GM18907 (cell line): ENCODE results near the gene TMED5.
"Not testable (repeated sequence)": the region's sequence is repeated elsewhere in the genome, so short reads cannot be mapped to it uniquely, and the experiment has no call there.

Experiments
- ATAC-seq: cut with Tn5 transposase; IDR thresholded peaks from one replicate; pipeline ENCODE4 v1.9.1; 2021; ENCODE audit warnings: mild to moderate bottlenecking, moderate library complexity; ENCODE audit not compliant: unreplicated experiment

The TMED5 gene

DNA sequence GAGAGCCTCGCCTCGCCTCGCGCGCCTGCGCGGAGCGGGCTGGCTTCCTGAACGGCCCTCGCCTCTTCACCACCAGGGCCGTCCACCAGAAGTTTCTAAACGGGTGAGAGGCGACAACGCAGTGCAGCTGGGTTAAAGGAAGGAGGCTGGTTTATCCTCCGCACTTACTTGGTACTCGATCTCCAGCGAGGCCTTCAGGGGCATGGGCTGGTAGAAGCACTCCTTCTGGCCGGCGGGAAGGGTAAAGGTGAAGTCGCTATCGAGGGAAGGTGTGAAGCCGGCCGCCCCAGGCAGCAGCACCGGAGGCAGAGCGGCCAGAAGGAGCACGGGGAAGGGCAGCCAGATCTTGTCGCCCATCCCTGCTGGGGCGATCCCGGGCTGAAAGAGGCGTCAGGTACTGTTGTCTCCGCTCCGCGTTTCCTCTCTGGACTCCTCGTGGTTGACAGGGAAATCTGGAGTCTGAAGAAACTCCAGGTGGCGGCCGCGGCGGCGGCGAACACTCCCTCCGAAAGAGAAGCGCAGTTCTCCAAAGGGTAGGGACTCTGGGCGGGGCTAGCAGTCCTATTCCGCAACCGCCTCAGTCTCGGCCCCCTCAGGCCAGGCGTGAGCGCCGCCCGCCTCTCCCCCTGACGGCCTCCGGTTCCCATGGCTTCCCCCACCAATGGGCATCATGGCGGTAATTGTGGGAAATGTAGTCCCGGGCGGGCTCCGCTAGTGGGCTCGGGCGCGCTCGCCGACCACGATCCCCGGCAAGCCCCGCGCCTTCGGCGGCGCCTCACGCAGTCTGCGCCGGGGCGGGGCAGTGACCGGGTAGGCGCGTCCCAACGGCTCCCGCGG lies at the start of gene TMED5:
TMED5 (minus strand) TSS at position 528 of the 837 bp plus-strand sequence; CDS start at position 357, 171 bp downstream.
- peak; percentile 91 for ATAC-seq

DNA sequence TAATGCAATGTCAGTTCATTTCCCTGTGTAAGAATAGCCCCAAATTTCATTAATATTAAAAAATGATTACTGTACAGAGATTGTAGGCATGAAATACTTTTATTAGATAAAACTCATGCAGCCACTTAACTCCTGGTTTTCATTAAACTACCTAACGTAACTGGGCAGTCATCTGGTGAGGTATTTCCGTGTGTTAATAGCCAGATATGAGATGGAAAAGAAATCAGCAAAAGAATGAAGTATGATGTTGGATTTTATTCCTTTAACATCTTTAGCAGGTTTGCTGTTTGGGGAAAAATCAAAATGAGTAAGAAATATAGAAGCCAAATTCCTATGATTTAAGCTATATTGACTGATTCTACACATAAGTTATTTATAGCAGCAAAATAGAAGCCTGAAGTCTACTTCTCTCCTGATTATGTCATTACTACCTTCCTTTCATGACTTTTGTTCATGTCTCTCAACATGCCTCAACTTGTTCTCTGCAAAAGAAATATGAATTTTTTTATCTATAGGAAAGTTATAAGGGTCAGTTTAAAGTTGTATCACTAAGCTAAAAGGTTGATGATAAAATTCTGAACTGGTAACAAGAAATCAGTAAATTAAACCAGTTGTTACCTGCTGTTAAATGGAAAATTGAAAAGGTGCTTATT lies 42.9 kb upstream of the TMED5 start:
- no peak for ATAC-seq

DNA sequence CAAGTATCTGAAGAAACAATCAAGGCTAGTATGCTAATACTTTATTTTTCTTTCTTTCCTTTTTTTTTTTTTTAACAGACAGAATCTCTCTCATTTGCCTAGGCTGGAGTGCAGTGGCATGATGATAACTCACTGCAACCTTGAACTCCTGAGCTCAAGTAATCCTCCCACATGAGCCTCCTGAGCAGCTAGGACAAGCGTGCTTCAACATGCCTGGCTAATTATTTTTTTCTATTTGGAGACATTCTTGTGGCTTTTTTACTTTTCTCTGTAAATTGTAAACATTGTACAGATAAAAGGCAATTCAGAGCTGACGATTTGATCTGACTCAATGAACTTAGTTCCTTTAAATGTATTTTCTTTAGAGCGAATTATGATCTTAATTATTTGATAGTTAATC lies 41.7 kb upstream of the TMED5 start:
- no peak for ATAC-seq

DNA sequence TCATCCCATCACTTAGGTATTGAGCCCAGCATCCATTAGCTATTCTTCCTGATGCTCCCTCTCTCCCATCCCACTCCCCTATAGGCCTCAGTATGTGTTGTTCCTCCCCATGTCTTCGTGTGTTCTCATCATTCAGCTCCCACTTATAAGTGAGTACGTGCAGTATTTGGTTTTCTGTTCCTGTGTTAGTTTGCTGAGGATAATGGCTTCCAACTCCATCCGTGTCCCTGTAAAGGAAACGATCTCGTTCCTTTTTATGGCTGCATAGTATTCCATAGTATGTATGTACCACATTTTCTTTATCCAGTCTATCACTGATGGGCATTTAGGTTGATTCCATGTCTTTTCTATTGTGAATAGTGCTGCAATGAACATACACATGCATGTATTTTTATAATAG lies 40.5 kb upstream of the TMED5 start:
- not testable (repeated sequence) for ATAC-seq

DNA sequence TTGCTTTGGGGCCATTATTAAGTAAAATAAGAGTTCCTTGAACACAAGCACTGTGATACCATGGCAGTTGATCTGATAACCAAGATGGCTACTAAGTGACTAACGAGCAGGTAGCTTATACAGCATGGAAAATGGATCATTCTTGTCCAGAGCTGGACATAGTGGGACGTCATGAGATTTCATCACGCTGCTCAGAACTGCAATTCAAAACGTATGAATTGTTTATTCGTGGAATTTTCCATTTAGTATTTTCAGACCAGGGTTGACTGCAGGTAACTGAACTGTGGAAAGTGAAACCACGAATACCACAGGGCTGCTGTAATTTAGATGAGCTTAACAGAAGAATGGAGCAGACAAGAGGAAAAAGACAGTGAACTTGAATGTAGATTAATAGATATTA lies 39.2 kb upstream of the TMED5 start:
- ATAC-seq = no peak

DNA sequence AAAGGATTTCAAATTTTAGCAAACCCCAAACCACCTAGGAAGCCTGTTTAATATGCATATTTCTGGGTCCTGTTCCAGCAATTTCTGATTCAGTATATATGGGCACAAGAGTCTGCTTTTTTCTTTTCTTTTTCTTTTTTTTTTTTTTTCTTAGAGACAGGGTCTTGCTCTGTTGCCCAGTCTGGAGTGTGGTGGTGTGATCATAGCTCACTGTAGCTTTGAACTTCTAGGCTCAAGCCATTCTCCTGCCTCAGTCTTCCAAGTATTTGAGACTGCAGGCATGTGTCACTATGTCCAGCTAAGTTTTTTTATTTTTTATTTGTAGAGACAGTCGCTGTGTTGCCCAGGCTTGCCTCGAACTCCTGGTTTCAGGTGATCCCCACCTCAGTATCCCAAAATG lies 35.1 kb upstream of the TMED5 start:
- ATAC-seq = no peak

DNA sequence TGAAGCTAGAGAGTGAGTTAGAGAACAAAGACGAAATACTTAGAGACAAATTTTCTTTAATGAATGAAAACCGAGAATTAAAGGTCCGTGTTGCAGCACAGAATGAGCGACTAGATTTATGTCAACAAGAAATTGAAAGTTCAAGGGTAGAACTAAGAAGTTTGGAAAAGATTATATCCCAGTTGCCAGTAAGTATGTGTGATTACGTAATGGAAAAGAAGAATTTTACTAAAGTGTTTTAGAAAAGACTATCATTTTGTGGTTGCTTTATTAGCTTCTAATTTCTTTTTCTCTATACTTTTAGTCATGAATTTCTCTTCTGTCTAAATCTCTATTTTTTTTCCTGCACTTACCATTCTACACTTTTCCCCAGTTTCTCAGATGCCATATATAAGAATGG lies 27.0 kb upstream of the TMED5 start:
- ATAC-seq = no peak

DNA sequence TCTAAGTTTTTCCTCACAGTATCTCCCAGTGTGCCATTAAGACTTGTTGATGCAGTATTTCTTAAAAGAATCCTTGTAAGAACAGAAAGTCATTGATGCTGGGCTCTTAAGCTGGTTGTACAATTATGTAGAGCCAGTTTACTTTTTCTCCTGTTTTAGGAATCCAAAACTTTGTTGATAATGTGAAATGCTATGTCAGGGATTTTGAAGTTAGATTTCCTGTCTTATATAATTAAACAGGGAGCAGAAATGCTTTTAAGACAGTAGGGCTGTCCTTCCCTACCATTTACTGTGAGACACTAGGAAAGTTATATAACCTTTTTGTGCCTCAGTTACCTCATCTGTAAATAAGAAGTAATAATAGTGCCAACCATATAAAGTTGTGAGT lies 26.3 kb upstream of the TMED5 start:
- ATAC-seq = no peak

DNA sequence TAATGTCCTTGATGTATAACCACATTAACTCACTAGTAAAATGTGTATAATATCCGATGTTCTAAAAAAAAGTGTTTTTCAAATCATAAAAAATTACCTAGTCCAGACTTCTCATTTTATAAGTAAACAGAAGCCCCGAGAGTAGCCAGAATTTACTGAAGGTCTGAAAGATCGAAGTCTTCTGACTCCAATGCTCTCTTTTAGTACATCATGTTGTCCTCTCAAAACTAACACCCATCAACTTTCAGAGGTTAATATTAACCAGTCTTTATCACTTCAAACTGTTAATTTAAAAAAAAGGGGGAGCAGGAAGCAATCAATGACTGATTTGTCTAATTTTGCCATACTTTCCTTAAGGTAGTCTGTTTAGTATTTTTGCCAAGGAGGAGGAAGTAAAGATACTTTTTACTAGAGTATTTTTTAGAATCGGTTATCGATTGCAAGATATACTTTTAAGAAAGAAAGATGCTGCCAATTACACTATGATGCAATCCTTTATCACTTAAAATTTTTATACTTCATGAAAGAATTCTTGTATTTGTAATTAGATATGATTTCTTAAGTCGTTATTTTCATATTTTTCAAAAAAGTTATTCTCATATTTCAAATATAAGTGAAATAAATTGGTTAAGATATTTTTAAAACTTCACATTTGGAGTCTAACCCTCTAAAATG lies 25.8 kb upstream of the TMED5 start:
- no peak for ATAC-seq

DNA sequence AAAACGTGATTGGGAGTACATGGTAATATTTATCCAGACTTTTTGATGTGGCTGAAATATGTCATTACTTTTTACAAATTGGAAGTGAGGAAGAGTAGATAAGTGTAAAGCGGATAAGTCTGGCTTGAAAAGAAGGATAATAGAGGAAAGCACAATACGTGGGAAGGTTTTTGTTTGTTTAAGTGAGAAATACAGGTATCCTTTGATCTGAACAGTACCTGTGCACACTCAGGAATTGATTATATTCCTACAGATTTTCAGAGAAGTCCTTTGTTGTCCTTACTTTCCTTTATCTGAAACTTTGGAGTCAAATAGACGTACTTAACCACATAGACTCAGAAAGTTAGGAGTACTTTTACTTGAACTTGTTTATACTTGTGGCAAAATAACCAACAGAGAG lies 20.5 kb upstream of the TMED5 start:
- ATAC-seq = no peak

DNA sequence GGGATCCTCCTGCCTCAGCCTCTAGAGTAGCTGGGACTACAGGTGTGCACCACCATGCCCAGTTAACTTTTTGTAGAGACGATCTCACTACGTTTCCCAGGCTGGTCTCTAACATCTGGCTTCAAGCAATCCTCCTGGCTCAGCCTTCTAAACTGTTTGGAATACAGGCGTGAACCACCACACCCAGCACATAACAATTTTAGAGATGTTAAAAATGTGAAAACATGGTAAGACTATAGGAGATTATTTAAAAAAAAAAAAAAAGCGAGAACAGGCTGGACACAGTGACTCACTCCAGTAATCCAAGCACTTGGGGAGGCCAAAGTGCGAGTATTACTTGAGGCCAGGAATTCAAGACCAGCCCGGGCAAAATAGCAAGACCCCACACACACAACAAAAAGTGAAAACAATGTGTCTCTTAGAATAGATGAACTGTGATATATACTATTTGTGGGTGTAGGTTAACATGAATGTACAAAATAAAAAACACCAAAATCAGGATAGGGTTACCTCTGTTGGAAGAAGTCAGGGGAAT lies 19.9 kb upstream of the TMED5 start:
- ATAC-seq = no peak

DNA sequence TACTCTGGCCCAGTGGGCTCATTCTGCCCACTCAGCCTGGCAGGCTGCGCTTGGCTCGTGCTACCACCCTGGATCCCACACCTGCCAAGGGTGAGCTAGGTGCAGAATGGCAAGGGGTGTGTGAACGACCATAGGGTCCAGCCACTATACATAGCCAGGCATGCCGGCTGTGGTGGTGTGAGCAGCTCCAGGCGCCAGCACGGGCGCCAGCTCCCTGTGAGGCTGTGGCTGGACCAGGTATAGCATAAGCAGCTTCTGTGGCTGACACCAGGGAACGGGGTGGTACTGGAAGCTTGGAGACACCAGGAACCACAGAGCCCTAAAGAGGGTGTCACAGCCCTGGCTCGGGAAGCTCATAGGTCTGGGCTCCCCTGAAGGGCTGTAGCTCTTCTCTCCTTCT lies 18.9 kb upstream of the TMED5 start:
- ATAC-seq = no peak

DNA sequence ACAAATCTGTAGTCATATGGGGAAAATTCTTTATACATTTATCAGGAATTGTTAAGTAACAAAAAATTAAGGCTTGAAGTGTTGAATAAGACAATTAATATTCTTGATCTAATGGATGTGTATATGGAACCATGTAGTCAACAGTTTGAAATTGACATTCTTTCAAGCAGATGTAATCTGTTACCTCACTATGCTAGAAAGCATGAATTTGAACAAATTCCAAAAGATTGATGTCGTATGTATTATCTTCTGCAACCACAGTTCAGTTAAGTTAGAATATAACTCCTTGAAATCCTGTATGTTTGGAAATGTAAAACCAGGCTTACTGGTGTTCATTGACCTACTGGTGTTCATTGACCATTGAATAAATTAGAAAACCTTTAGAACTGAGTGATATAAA lies 16.4 kb upstream of the TMED5 start:
- no peak for ATAC-seq

DNA sequence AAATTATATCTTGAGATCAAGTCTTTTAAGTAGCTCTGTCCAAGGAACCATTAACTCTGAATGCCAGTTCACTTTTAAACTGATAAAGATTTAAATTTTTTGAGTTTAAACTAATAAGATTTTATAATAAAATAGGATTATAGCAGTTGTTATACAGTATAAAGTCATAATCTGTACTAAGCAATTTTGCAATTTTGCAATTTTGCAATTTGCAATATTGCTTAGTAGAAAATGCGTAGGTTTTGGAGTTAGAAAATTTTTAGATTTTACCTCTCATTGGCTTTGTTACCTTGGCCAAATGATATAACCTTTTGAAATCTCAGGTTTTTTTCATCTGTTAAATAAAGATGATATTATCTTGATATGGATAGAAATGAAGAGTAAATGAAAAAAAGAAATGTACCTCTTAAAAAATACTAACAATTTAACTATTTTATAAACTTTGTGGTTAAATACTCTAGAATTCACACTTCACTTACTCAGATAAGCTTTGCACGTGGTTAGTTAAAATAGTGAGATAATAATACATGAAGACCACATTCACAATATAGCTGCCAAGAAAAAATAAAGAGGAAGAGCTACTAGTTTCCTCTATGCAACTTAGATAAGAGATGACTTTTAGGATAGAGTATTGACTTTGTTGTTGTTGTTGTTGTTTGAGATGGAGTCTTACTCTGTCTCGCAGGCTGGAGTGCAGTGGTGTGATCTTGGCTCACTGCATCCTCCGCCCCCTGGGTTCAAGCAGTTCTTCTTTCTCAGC lies 14.2 kb upstream of the TMED5 start:
- no peak for ATAC-seq

DNA sequence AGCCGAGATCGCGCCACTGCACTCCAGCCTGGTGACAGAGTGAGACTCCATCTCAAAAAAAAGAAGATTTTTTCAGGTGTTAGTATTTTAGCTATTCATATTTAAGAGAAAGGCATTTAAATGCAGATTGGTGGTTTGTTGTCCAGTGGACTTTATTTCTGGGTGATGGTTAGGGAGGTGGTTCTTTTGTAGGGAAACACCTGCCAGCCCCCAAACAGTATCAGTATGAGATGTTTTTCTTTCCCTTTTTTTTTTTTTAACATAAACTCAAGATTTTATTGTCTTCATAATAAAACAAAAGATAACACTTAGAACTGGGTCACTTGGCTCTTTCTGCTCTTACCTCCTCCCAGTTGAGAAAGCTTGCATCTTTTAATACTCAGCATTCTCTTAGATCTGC lies 10.2 kb upstream of the TMED5 start:
- no peak for ATAC-seq

DNA sequence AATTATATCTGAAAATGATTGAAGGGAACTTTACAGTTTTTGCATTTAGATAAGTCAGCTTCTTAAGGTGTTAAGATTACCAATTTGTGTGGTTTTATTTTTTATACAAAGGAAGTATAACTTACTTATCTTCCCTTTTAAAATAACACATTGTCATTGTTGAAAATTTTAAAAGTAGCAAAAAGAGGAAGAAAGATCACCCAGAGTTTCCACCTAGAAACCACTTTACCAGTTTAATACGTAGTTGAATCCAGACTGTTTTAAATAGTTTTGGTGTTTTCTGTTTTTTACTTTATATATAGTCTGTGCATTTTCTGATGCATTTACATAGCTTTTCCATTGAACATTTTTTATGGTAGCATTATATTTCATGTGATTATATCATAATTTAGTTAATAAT lies 6.5 kb upstream of the TMED5 start:
- no peak for ATAC-seq

DNA sequence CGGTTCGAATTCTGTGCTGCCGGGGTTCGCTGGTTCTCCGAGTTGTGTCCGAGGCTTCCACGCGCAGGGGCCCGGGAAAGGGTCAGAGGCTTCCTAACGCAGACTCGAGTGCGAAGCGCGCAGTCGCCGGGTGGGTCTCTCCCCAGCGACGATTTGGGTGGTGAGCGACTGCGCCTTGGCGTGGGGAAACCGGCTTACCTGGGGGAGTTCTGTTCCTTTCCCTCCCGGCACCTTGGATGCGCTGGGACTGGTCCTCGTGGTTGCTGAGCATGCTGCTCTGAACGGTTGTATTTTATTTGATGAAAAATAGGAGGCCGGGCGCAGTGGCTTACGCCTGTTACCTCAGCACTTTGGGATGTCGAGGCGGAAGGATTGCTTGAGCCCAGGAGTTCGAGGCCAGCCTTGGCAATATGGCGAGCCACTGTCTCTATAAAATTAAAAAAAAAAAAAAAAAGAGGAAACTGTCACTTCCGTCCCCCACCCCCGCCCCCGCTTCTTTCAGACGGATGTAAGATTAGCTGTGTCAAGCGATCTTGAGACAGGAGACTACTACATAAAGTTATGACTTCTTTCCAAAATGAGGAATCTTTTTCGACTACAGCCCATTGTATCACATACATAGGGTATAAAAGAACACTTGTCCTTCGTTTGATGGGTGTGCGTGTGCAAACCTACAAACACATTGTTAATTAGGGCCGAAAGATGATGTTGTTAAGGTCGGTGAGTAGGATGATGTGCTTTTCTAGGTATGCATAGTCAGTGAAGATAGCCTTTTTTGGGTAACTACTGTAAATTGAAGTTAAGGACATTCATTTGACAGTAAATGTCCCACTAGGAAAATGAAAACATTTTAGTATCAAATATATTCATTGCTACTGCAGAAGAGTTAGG lies 755 bp upstream of the TMED5 start, which contains the start of gene CCDC18:
CCDC18 (plus strand) TSS at position 2 of the 891 bp plus-strand sequence. CDS start 2,638 bp downstream, outside the sequence.
- ATAC-seq = peak; percentile 21

DNA sequence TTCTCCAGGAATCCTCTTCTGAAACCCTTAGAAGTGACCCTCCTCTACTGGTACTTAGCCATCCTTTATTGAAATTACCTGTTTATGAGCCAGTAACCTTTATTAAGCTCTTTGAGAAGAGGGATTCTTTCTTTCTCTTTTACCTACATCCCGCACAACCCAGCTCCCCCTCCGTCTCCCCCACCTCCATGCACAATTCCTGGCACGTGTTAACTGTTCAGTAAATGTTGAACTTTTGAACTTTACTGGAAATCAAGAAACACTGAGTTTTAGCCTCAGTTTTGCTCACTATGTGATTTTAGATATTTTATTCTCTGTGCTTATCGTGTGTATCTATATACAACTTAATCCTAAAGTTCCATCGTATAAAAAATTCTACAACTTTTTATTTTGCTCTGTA lies 1.8 kb downstream of the TMED5 start:
- ATAC-seq = no peak

DNA sequence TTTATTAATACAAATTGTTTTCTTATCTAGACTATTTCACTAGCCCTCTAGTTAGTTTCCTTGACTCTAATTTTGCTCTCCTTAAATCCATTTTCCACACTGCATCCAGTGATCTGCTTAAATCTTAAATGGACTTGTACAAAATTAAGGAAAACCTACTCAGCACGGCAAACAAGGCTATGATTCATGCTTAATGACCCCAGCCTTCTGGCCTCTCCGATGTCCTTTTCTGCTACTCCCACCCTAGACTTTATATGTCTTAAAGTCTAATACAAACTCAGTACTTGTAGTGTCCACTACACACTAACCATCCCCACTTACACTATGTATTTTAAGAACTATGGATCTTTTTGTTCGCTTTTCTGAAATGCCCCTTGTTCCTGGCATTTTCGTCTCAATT lies 2.2 kb downstream of the TMED5 start:
- no peak for ATAC-seq

DNA sequence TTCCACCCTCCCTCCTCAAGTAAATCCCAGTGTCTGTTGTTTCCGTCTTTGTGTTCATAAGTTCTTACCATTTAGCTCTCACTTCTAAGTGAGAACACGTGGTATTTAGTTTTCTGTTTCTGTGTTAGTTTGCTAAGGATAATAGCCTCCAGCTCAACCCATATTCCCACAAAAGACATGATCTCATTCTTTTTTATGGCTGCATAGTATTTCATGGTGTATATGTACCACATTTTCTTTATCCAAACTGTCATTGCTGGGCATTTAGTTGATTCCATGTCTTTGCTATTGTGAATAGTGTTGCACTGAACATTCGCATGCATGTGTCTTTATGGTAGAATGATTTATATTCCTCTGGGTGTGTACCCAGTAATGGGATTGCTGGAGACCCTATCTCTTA lies 5.6 kb downstream of the TMED5 start:
- not testable (repeated sequence) for ATAC-seq
